ENCODE measurements around the gene DNAH11. TPM values are rescaled to one million over a fixed set of nuclear protein-coding genes. Genes with fewer than 3 reads are reported as not detected.

DNAH11 gene
- polyA plus RNA-seq, 4 donors: 0.24 to 0.33 TPM; not detected in 2

GRCh38 chr7:21903020-21903786 lies 360.4 kb downstream of the DNAH11 start:
- no peak for DNase-seq
- WGBS, 3 donors: 92 to 95% (median 93%) methylated on average over 14 of the region's 14 CpGs
- Histone ChIP-seq H3K36me3 (ENCODE audit: control insufficient read depth in 3 of 3, insufficient read depth in 2 of 3, low read depth in 1 of 3, low read length in 3 of 3) (peaks cover 3 to 45% (median 4%) of the 10 kb centered on the region in 3 donors), H3K4me3 (ENCODE audit: low read depth in 1 of 3, low read length in 3 of 3) (no peak overlapping the region), H3K27ac (ENCODE audit: low read depth in 1 of 3, low read length in 2 of 3) (no peak overlapping the region), H3K27me3 (ENCODE audit: control insufficient read depth in 3 of 3, insufficient read depth in 3 of 3, low read length in 3 of 3) (no peaks in the 10 kb centered on the region), H3K9me3 (ENCODE audit: control insufficient read depth in 2 of 2, insufficient read depth in 1 of 2, low read depth in 1 of 2, low read length in 1 of 2) (no peaks in the 10 kb centered on the region), H3K4me1 (ENCODE audit: control insufficient read depth in 3 of 3, insufficient read depth in 2 of 3, low read depth in 1 of 3, low read length in 2 of 3) (no peaks in the 10 kb centered on the region)
- no peak for FAIRE-seq

- no peaks in the 10 kb centered on the region for H3K27me3 ChIP-seq (ENCODE audit: control insufficient read depth in 3 of 3, insufficient read depth in 3 of 3, low read length in 3 of 3)
- no peak for FAIRE-seq
- no peak for DNase-seq
Observed at GRCh38 chr7:21908746-21909145, 365.9 kb downstream of the DNAH11 start.

GRCh38 chr7:21910253-21910652 lies 367.4 kb downstream of the DNAH11 start:
- H3K27ac ChIP-seq (ENCODE audit: low read depth in 1 of 3, low read length in 2 of 3): no peak overlapping the region
- H3K36me3 ChIP-seq (ENCODE audit: control insufficient read depth in 3 of 3, insufficient read depth in 2 of 3, low read depth in 1 of 3, low read length in 3 of 3): peaks cover 0 to 35% (median 3%) of the 10 kb centered on the region in 3 donors
- no peaks in the 10 kb centered on the region for H3K27me3 ChIP-seq (ENCODE audit: control insufficient read depth in 3 of 3, insufficient read depth in 3 of 3, low read length in 3 of 3)
- DNase-seq: no peak
- H3K9me3 ChIP-seq (ENCODE audit: control insufficient read depth in 2 of 2, insufficient read depth in 1 of 2, low read depth in 1 of 2, low read length in 1 of 2): no peaks in the 10 kb centered on the region
- no peaks in the 10 kb centered on the region for H3K4me1 ChIP-seq (ENCODE audit: control insufficient read depth in 3 of 3, insufficient read depth in 2 of 3, low read depth in 1 of 3, low read length in 2 of 3)
- H3K4me3 ChIP-seq (ENCODE audit: low read depth in 1 of 3, low read length in 3 of 3): no peak overlapping the region
- WGBS, 3 donors: 88 to 92% (median 90%) methylated on average over 6 of the region's 6 CpGs
- FAIRE-seq: no peak

More at GRCh38 chr7:21908746-21909145, 365.9 kb downstream of the DNAH11 start:
- WGBS, 3 donors: 88 to 98% (median 93%) methylated on average over 5 of the region's 5 CpGs
- H3K36me3 ChIP-seq (ENCODE audit: control insufficient read depth in 3 of 3, insufficient read depth in 2 of 3, low read depth in 1 of 3, low read length in 3 of 3): peaks cover 0 to 38% (median 3%) of the 10 kb centered on the region in 3 donors
- H3K27ac ChIP-seq (ENCODE audit: low read depth in 1 of 3, low read length in 2 of 3): no peak overlapping the region
- H3K9me3 ChIP-seq (ENCODE audit: control insufficient read depth in 2 of 2, insufficient read depth in 1 of 2, low read depth in 1 of 2, low read length in 1 of 2): no peaks in the 10 kb centered on the region
- no peak overlapping the region for H3K4me3 ChIP-seq (ENCODE audit: low read depth in 1 of 3, low read length in 3 of 3)
- no peaks in the 10 kb centered on the region for H3K4me1 ChIP-seq (ENCODE audit: control insufficient read depth in 3 of 3, insufficient read depth in 2 of 3, low read depth in 1 of 3, low read length in 2 of 3)

- no peak for FAIRE-seq
- 85 to 91% (median 86%) methylated on average over 8 of the region's 8 CpGs for WGBS, 3 donors
Observed at GRCh38 chr7:21911341-21911875, 368.6 kb downstream of the DNAH11 start.

GRCh38 chr7:21912305-21912704 lies 369.5 kb downstream of the DNAH11 start:
- 82 to 90% (median 88%) methylated on average over 7 of the region's 7 CpGs for WGBS, 3 donors
- FAIRE-seq: no peak
- peaks cover 0 to 24% (median 2%) of the 10 kb centered on the region in 3 donors for H3K36me3 ChIP-seq (ENCODE audit: control insufficient read depth in 3 of 3, insufficient read depth in 2 of 3, low read depth in 1 of 3, low read length in 3 of 3)

More at GRCh38 chr7:21911341-21911875, 368.6 kb downstream of the DNAH11 start:
- H3K36me3 ChIP-seq (ENCODE audit: control insufficient read depth in 3 of 3, insufficient read depth in 2 of 3, low read depth in 1 of 3, low read length in 3 of 3): peaks cover 0 to 26% (median 2%) of the 10 kb centered on the region in 3 donors
- H3K4me1 ChIP-seq (ENCODE audit: control insufficient read depth in 3 of 3, insufficient read depth in 2 of 3, low read depth in 1 of 3, low read length in 2 of 3): no peaks in the 10 kb centered on the region
- no peaks in the 10 kb centered on the region for H3K27me3 ChIP-seq (ENCODE audit: control insufficient read depth in 3 of 3, insufficient read depth in 3 of 3, low read length in 3 of 3)
- H3K9me3 ChIP-seq (ENCODE audit: control insufficient read depth in 2 of 2, insufficient read depth in 1 of 2, low read depth in 1 of 2, low read length in 1 of 2): no peaks in the 10 kb centered on the region
- no peak for DNase-seq
- no peak overlapping the region for H3K27ac ChIP-seq (ENCODE audit: low read depth in 1 of 3, low read length in 2 of 3)
- no peak overlapping the region for H3K4me3 ChIP-seq (ENCODE audit: low read depth in 1 of 3, low read length in 3 of 3)

GRCh38 chr7:21912931-21913780 lies 370.3 kb downstream of the DNAH11 start:
- Histone ChIP-seq H3K36me3 (ENCODE audit: control insufficient read depth in 3 of 3, insufficient read depth in 2 of 3, low read depth in 1 of 3, low read length in 3 of 3) (peaks cover 0 to 18% (median 0%) of the 10 kb centered on the region in 3 donors), H3K9me3 (ENCODE audit: control insufficient read depth in 2 of 2, insufficient read depth in 1 of 2, low read depth in 1 of 2, low read length in 1 of 2) (no peaks in the 10 kb centered on the region), H3K4me1 (ENCODE audit: control insufficient read depth in 3 of 3, insufficient read depth in 2 of 3, low read depth in 1 of 3, low read length in 2 of 3) (no peaks in the 10 kb centered on the region), H3K4me3 (ENCODE audit: low read depth in 1 of 3, low read length in 3 of 3) (no peak overlapping the region), H3K27me3 (ENCODE audit: control insufficient read depth in 3 of 3, insufficient read depth in 3 of 3, low read length in 3 of 3) (no peaks in the 10 kb centered on the region), H3K27ac (ENCODE audit: low read depth in 1 of 3, low read length in 2 of 3) (no peak overlapping the region)
- no peak for DNase-seq
- whole genome bisulfite sequencing, 3 donors: 81 to 86% (median 84%) methylated on average over 8 of the region's 8 CpGs
- no peak for FAIRE-seq

More at GRCh38 chr7:21912305-21912704, 369.5 kb downstream of the DNAH11 start:
- no peak for DNase-seq
- no peaks in the 10 kb centered on the region for H3K9me3 ChIP-seq (ENCODE audit: control insufficient read depth in 2 of 2, insufficient read depth in 1 of 2, low read depth in 1 of 2, low read length in 1 of 2)
- H3K27ac ChIP-seq (ENCODE audit: low read depth in 1 of 3, low read length in 2 of 3): no peak overlapping the region
- H3K27me3 ChIP-seq (ENCODE audit: control insufficient read depth in 3 of 3, insufficient read depth in 3 of 3, low read length in 3 of 3): no peaks in the 10 kb centered on the region
- no peak overlapping the region for H3K4me3 ChIP-seq (ENCODE audit: low read depth in 1 of 3, low read length in 3 of 3)
- no peaks in the 10 kb centered on the region for H3K4me1 ChIP-seq (ENCODE audit: control insufficient read depth in 3 of 3, insufficient read depth in 2 of 3, low read depth in 1 of 3, low read length in 2 of 3)

GRCh38 chr7:21914671-21915070 lies 371.8 kb downstream of the DNAH11 start:
- Histone ChIP-seq H3K27me3 (ENCODE audit: control insufficient read depth in 3 of 3, insufficient read depth in 3 of 3, low read length in 3 of 3) (no peaks in the 10 kb centered on the region), H3K27ac (ENCODE audit: low read depth in 1 of 3, low read length in 2 of 3) (no peak overlapping the region), H3K4me1 (ENCODE audit: control insufficient read depth in 3 of 3, insufficient read depth in 2 of 3, low read depth in 1 of 3, low read length in 2 of 3) (no peaks in the 10 kb centered on the region), H3K9me3 (ENCODE audit: control insufficient read depth in 2 of 2, insufficient read depth in 1 of 2, low read depth in 1 of 2, low read length in 1 of 2) (no peaks in the 10 kb centered on the region), H3K4me3 (ENCODE audit: low read depth in 1 of 3, low read length in 3 of 3) (no peak overlapping the region), H3K36me3 (ENCODE audit: control insufficient read depth in 3 of 3, insufficient read depth in 2 of 3, low read depth in 1 of 3, low read length in 3 of 3) (peaks cover 0 to 15% (median 0%) of the 10 kb centered on the region in 3 donors)
- FAIRE-seq (no peak), DNase-seq (no peak)
- WGBS, 3 donors: 88 to 94% (median 93%) methylated on average over 5 of the region's 5 CpGs

- H3K36me3 ChIP-seq (ENCODE audit: control insufficient read depth in 3 of 3, insufficient read depth in 2 of 3, low read depth in 1 of 3, low read length in 3 of 3): peaks cover 0 to 15% (median 0%) of the 10 kb centered on the region in 3 donors
- DNase-seq (no peak), FAIRE-seq (no peak)
- H3K4me3 ChIP-seq (ENCODE audit: low read depth in 1 of 3, low read length in 3 of 3): no peak overlapping the region
- H3K27me3 ChIP-seq (ENCODE audit: control insufficient read depth in 3 of 3, insufficient read depth in 3 of 3, low read length in 3 of 3): no peaks in the 10 kb centered on the region
- no peak overlapping the region for H3K27ac ChIP-seq (ENCODE audit: low read depth in 1 of 3, low read length in 2 of 3)
- WGBS, 3 donors: 87 to 91% (median 88%) methylated on average over 3 of the region's 3 CpGs
- H3K4me1 ChIP-seq (ENCODE audit: control insufficient read depth in 3 of 3, insufficient read depth in 2 of 3, low read depth in 1 of 3, low read length in 2 of 3): no peaks in the 10 kb centered on the region
- H3K9me3 ChIP-seq (ENCODE audit: control insufficient read depth in 2 of 2, insufficient read depth in 1 of 2, low read depth in 1 of 2, low read length in 1 of 2): no peaks in the 10 kb centered on the region
Observed at GRCh38 chr7:21915140-21915539, 372.3 kb downstream of the DNAH11 start.
